Osteocyte (in vitro differentiated cells): ENCODE results near the gene MS4A14. TPM values are rescaled to one million over a fixed set of nuclear protein-coding genes. Genes with fewer than 3 reads are reported as not detected.

Experiments
- DNase-seq: peaks from one replicate; pipeline ENCODE4 v3.0.0; 2021; ENCODE audit warnings: mixed read lengths; ENCODE audit not compliant: unreplicated experiment; ENCODE audit errors: extremely low spot score
- H3K27ac Mint-ChIP-seq: one replicate; pipeline ENCODE4 v1.8.0; 2021; ENCODE audit warnings: mild to moderate bottlenecking, mixed read lengths; ENCODE audit not compliant: unreplicated experiment
- H3K27me3 Mint-ChIP-seq: one replicate; pipeline ENCODE4 v1.8.0; 2021; ENCODE audit warnings: mixed read lengths; ENCODE audit not compliant: unreplicated experiment
- H3K36me3 Mint-ChIP-seq: one replicate; pipeline ENCODE4 v1.8.0; 2021; ENCODE audit warnings: mixed read lengths; ENCODE audit not compliant: unreplicated experiment
- H3K4me1 Mint-ChIP-seq: one replicate; pipeline ENCODE4 v1.8.0; 2021; ENCODE audit warnings: mixed read lengths; ENCODE audit not compliant: unreplicated experiment
- H3K4me3 Mint-ChIP-seq: one replicate; pipeline ENCODE4 v1.8.0; 2021; ENCODE audit warnings: mild to moderate bottlenecking, moderate library complexity, mixed read lengths; ENCODE audit not compliant: unreplicated experiment
- H3K9me3 Mint-ChIP-seq: one replicate; pipeline ENCODE4 v1.8.0; 2021; ENCODE audit warnings: mixed read lengths; ENCODE audit not compliant: unreplicated experiment
- total RNA-seq: library from RNA; stranded (reverse); gene quantifications from 2 replicates; pipeline ENCODE4 v1.2.1, GENCODE V29; 2021
- TF ChIP-seq, protein P1 (sequence below): fragments of 200-600 bp; sonication (generic); IDR thresholded peaks from 2 replicates; pipeline ENCODE4 v1.5.0; 2021; ENCODE audit warnings: antibody characterized with exemption, mild to moderate bottlenecking, moderate library complexity

Gene MS4A14
- total RNA-seq, 1 donor from 2014 or later, result not detected

- no peaks in the 10 kb centered on the region for H3K4me1 Mint-ChIP-seq
- H3K27ac Mint-ChIP-seq, result no peak overlapping the region
- no peaks in the 10 kb centered on the region for H3K36me3 Mint-ChIP-seq
- TF ChIP-seq, protein P1, sequence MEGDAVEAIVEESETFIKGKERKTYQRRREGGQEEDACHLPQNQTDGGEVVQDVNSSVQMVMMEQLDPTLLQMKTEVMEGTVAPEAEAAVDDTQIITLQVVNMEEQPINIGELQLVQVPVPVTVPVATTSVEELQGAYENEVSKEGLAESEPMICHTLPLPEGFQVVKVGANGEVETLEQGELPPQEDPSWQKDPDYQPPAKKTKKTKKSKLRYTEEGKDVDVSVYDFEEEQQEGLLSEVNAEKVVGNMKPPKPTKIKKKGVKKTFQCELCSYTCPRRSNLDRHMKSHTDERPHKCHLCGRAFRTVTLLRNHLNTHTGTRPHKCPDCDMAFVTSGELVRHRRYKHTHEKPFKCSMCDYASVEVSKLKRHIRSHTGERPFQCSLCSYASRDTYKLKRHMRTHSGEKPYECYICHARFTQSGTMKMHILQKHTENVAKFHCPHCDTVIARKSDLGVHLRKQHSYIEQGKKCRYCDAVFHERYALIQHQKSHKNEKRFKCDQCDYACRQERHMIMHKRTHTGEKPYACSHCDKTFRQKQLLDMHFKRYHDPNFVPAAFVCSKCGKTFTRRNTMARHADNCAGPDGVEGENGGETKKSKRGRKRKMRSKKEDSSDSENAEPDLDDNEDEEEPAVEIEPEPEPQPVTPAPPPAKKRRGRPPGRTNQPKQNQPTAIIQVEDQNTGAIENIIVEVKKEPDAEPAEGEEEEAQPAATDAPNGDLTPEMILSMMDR, result no peak
- H3K9me3 Mint-ChIP-seq, result no peaks in the 10 kb centered on the region
- H3K4me3 Mint-ChIP-seq, result no peak overlapping the region
- DNase-seq, result no peak
- peaks cover 15% of the 10 kb centered on the region for H3K27me3 Mint-ChIP-seq
These were observed 1.4 kb upstream of the MS4A14 start for GRCh38 chr11:60394666-60395380.

DNA sequence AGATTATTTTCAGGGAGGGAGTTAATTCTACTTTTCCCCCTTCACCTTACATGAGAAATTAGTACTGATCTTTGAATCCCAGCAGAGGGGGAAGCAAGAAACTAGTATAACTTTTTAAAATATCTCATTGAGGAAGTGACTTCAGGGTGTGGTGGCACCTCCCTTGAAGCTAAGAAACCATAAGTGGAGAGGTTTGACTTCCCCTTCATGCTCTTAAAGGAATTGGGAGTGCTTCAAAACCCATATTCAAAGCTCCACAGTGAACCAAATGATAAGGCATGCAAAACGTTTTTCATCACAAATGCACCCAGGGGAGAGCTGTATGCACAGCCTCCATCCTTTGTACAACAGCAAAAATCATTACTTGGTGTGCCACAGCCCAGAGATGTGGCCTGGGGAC is 540 bp downstream of the MS4A14 start:
- no peak overlapping the region for H3K27ac Mint-ChIP-seq
- no peaks in the 10 kb centered on the region for H3K9me3 Mint-ChIP-seq
- H3K4me3 Mint-ChIP-seq, result no peak overlapping the region
- no peaks in the 10 kb centered on the region for H3K4me1 Mint-ChIP-seq
- TF ChIP-seq, protein P1, result no peak
- peaks cover 11% of the 10 kb centered on the region for H3K27me3 Mint-ChIP-seq
- H3K36me3 Mint-ChIP-seq, result no peaks in the 10 kb centered on the region
- no peak for DNase-seq

- TF ChIP-seq, protein P1, result no peak
- H3K4me1 Mint-ChIP-seq, result no peaks in the 10 kb centered on the region
- DNase-seq, result no peak
- peaks cover 5% of the 10 kb centered on the region for H3K9me3 Mint-ChIP-seq
- H3K4me3 Mint-ChIP-seq, result no peak overlapping the region
- H3K27ac Mint-ChIP-seq, result no peak overlapping the region
- H3K27me3 Mint-ChIP-seq, result peaks cover 4% of the 10 kb centered on the region
- H3K36me3 Mint-ChIP-seq, result no peaks in the 10 kb centered on the region
These were observed 23.8 kb downstream of the MS4A14 start for GRCh38 chr11:60420015-60420414.

DNA sequence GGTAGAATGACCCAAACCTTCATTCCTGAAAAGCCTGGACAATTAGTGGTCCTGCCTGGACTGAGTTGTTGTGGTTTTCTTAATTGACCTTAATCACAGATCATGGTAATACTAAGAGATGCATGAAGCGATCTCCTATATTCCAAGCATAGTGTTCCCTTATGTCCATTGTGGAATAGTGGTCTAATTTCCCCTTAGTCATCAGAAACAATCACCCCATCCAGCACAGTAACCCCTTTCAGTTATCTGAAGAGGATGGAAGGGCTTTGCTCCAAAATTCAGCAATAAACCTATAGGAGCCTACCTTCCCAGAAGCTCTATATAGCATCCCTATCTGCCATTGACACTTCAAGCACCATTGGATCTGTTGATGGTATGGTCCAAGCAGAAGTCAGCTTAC is 26.4 kb downstream of the MS4A14 start:
- Mint-ChIP-seq H3K9me3 (peaks cover 5% of the 10 kb centered on the region), H3K27me3 (peaks cover 5% of the 10 kb centered on the region)
- TF ChIP-seq, protein P1, result no peak

DNA sequence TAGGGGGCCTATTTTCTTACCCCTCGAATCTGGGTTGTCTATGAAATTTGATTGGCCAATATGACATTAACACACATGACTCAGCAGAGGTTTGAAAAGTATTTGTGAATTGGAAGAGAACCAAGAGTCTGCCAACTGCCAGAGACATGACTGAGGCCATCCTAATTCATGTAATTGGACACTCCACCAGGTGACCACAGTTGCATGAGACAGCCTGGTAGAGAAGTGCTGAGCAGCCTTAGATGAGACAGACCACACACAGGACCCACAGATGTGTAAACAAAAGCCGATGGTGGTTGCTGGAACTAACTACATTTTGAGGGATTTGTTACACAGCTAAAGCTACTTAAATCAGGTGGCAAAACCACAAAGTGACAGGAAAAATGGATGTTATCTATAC is 32.3 kb downstream of the MS4A14 start:
- TF ChIP-seq, protein P1, result no peak
- H3K27ac Mint-ChIP-seq, result no peak overlapping the region
- peaks cover 9% of the 10 kb centered on the region for H3K27me3 Mint-ChIP-seq
- no peak overlapping the region for H3K4me3 Mint-ChIP-seq
- DNase-seq, result no peak
- H3K36me3 Mint-ChIP-seq, result no peaks in the 10 kb centered on the region
- no peaks in the 10 kb centered on the region for H3K4me1 Mint-ChIP-seq
- H3K9me3 Mint-ChIP-seq, result no peaks in the 10 kb centered on the region

More for the DNA sequence above, 26.4 kb downstream of the MS4A14 start:
- H3K4me3 Mint-ChIP-seq, result no peak overlapping the region
- H3K27ac Mint-ChIP-seq, result no peak overlapping the region
- no peak for DNase-seq
- no peaks in the 10 kb centered on the region for H3K36me3 Mint-ChIP-seq
- H3K4me1 Mint-ChIP-seq, result no peaks in the 10 kb centered on the region
